Caco-2 (cell line): Measurements from ENCODE around the gene FGF14. TPM values are rescaled to one million over a fixed set of nuclear protein-coding genes. Genes with fewer than 3 reads are reported as not detected.

Experiments used
- BruUV-seq: library from RNA; stranded (reverse); fragments of 400-500 nt; replicated peaks from 2 replicates; lab custom pipeline; 2021; lab: Mats Ljungman, UMichigan
- CTCF ChIA-PET: fragments of 300-600 bp; sonication (Branson Sonifier 250); formaldehyde crosslinking; loops from one replicate; lab custom pipeline; 2022; ENCODE audit warnings: antibody characterized with exemption; lab: Charles Lee
- POLR2A ChIA-PET: fragments of 300-600 bp; sonication (Branson Sonifier 250); formaldehyde crosslinking; loops from one replicate; lab custom pipeline; 2022; ENCODE audit warnings: antibody characterized with exemption; lab: Charles Lee
- DNase-seq, 2 experiments: peaks; one replicate each; pipeline versions ENCODE4 v3.0.0 to v3.0.0-alpha.2; 2020 to 2022
- H3K27me3 ChIP-seq: replicated peaks from 2 replicates; pipeline ENCODE4 v1.6.0; 2011; ENCODE audit warnings: low read length; ENCODE audit not compliant: control insufficient read depth, insufficient read depth
- H3K36me3 ChIP-seq: 2 replicates; pipeline ENCODE4 v1.5.1; 2011; ENCODE audit warnings: low read length; ENCODE audit not compliant: control insufficient read depth, insufficient read depth
- H3K4me1 ChIP-seq: fragments of 250-450 bp; sonication (Bioruptor Pico); 2 replicates; pipeline ENCODE4 v1.5.1; 2020; ENCODE audit warnings: mild to moderate bottlenecking
- H3K4me3 ChIP-seq: 2 replicates; pipeline ENCODE4 v1.5.1; 2011; ENCODE audit warnings: low read depth, mild to moderate bottlenecking, control low read depth, low read length
- H3K9me3 ChIP-seq: fragments of 250-450 bp; sonication (Bioruptor Pico); 2 replicates; pipeline ENCODE4 v1.5.1; 2020; ENCODE audit warnings: mild to moderate bottlenecking, moderate library complexity
- H3K27ac Mint-ChIP-seq: one replicate; pipeline ENCODE4 v1.8.0; 2022; ENCODE audit warnings: mixed read lengths; ENCODE audit not compliant: unreplicated experiment
- H3K27me3 Mint-ChIP-seq: one replicate; pipeline ENCODE4 v1.8.0; 2022; ENCODE audit warnings: mixed read lengths; ENCODE audit not compliant: insufficient read depth, unreplicated experiment
- H3K36me3 Mint-ChIP-seq: one replicate; pipeline ENCODE4 v1.8.0; 2022; ENCODE audit warnings: mild to moderate bottlenecking, mixed read lengths; ENCODE audit not compliant: insufficient read depth, unreplicated experiment
- H3K4me1 Mint-ChIP-seq: one replicate; pipeline ENCODE4 v1.8.0; 2022; ENCODE audit warnings: low read depth, mixed read lengths; ENCODE audit not compliant: unreplicated experiment
- H3K4me3 Mint-ChIP-seq: one replicate; pipeline ENCODE4 v1.8.0; 2022; ENCODE audit warnings: mild to moderate bottlenecking, moderate library complexity, mixed read lengths; ENCODE audit not compliant: unreplicated experiment
- H3K9me3 Mint-ChIP-seq: one replicate; pipeline ENCODE4 v1.8.0; 2022; ENCODE audit warnings: mixed read lengths; ENCODE audit not compliant: unreplicated experiment
- CTCF ChIP-seq, 2 experiments: fragments of 200-600 bp in 1 of 2; IDR thresholded peaks; 1 replicate in 1 of 2; 2 replicates in 1 of 2; pipeline versions ENCODE4 v1.5.1 to v1.8.0; 2011 to 2022; ENCODE audit warnings: antibody characterized with exemption in 1 of 2, control low read depth in 1 of 2, inconsistent platforms in 1 of 2, low read depth in 1 of 2, low read length in 1 of 2, mild to moderate bottlenecking in 1 of 2, moderate library complexity in 1 of 2; ENCODE audit not compliant: insufficient read depth in 1 of 2, severe bottlenecking in 1 of 2, unreplicated experiment in 1 of 2
- intact Hi-C: fragments of 100-400 bp; cut with micrococcal nuclease; formaldehyde crosslinking; loops from one replicate; pipeline ENCODE4 v1.10.0; 2022; ENCODE audit not compliant: unreplicated experiment
- microRNA-seq: library from miRNA; unstranded; fragments of <30 nt; microRNA quantifications from one replicate; pipeline ENCODE4 v1.2.0, GENCODE V29; 2022
- total RNA-seq: library from RNA; stranded (reverse); gene quantifications from 2 replicates; pipeline ENCODE4 v1.2.3, GENCODE V29; 2022

FGF14 gene
- total RNA-seq, 1 experiment from 2014 or later, result not detected

- Mint-ChIP-seq H3K27ac (no peak overlapping the region), H3K4me1 (no peaks in the 10 kb centered on the region), H3K9me3 (no peaks in the 10 kb centered on the region), H3K4me3 (no peak overlapping the region), H3K27me3 (peaks cover 3% of the 10 kb centered on the region), H3K36me3 (no peaks in the 10 kb centered on the region)
- intact Hi-C loops, result no loop called here
- DNase-seq, result no peak
- ChIA-PET CTCF (no interaction called here), POLR2A (no interaction called here)
- no peak for TF ChIP-seq CTCF (IDR thresholded peaks at IDR 0.05; ENCODE audit: insufficient read depth in 1 of 2, low read depth in 1 of 2, low read length in 1 of 2, severe bottlenecking in 1 of 2, unreplicated experiment in 1 of 2)
- no peaks in the 10 kb centered on the region for H3K9me3 ChIP-seq
- H3K27me3 ChIP-seq, result no peaks in the 10 kb centered on the region
- H3K4me3 ChIP-seq, result no peak overlapping the region
- H3K36me3 ChIP-seq, result no peaks in the 10 kb centered on the region
- no TSS peak for BruUV-seq
- H3K4me1 ChIP-seq, result no peaks in the 10 kb centered on the region
These were observed 720.0 kb downstream of the FGF14 start for GRCh38 chr13:101681834-101682233.

DNA sequence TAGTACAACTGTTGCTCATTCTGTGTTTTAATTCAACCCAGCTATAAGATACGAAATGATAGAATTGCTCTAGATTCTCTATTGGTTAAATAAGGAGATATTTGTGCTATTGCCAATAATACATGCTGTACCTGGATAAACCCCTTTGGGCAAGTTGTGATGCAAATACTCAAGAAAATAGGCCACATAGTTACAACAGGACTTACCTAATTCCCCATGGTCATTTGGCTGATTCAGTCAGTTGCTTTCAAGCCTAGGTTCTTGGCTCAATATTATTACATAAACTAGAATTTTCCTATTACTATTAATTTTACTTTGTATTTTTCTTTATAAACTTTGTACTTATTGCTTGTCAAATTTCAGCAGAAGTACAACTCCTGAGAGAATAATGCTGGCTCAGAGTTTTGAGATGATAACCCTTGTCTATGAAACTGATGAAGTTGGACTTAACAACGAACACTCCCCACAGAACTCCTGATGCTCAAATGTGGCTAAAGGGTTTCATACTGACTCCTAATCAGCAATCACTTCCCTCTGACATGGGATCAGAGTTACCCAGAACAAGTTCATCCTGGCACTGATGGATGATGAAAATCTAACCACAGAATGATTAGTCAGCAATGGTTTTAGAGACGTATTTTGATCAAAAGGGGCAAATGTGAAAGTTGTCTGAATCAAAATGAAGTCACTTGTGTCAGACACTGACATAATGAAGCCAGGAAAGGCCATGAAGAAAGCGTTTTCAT is 728.3 kb downstream of the FGF14 start:
- ChIA-PET POLR2A (no interaction called here), CTCF (no interaction called here)
- BruUV-seq, result no TSS peak
- Mint-ChIP-seq H3K36me3 (no peaks in the 10 kb centered on the region), H3K4me1 (no peaks in the 10 kb centered on the region), H3K9me3 (no peaks in the 10 kb centered on the region), H3K27ac (no peak overlapping the region), H3K4me3 (no peak overlapping the region), H3K27me3 (no peaks in the 10 kb centered on the region)
- Histone ChIP-seq H3K9me3 (no peaks in the 10 kb centered on the region; the same call in 1 of the 2 replicates), H3K36me3 (no peaks in the 10 kb centered on the region), H3K27me3 (no peaks in the 10 kb centered on the region; the same call in 1 of the 2 replicates), H3K4me1 (no peaks in the 10 kb centered on the region), H3K4me3 (no peak overlapping the region)
- no peak for DNase-seq
- intact Hi-C loops, result no loop called here
- no peak for TF ChIP-seq CTCF (IDR thresholded peaks at IDR 0.05; ENCODE audit: insufficient read depth in 1 of 2, low read depth in 1 of 2, low read length in 1 of 2, severe bottlenecking in 1 of 2, unreplicated experiment in 1 of 2)

DNA sequence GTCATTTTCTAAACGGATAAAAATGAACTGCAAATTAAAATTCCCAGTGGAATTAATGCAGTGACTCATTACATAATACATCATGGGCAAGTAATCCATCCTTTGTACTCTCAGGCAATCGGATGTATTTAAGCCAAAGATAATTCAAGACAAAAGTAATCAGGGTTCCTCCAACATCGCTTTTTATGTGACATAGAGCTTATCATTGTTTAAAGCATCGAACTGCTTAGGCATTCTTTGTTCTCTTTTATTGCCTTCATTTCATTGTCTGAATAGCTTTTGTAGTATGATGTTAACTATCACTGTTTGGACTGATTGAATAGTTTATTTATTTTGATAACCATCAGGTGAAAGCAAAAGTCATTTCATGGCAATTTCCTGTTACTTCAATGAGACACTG is 740.0 kb downstream of the FGF14 start:
- Mint-ChIP-seq H3K27me3 (no peaks in the 10 kb centered on the region), H3K4me3 (no peak overlapping the region), H3K4me1 (no peaks in the 10 kb centered on the region), H3K27ac (no peak overlapping the region), H3K36me3 (no peaks in the 10 kb centered on the region), H3K9me3 (no peaks in the 10 kb centered on the region)
- intact Hi-C loops, result no loop called here
- DNase-seq, result no peak
- TF ChIP-seq CTCF (IDR thresholded peaks at IDR 0.05; ENCODE audit: insufficient read depth in 1 of 2, low read depth in 1 of 2, low read length in 1 of 2, severe bottlenecking in 1 of 2, unreplicated experiment in 1 of 2), result no peak
- Histone ChIP-seq H3K27me3 (no peaks in the 10 kb centered on the region), H3K9me3 (no peaks in the 10 kb centered on the region), H3K4me1 (no peaks in the 10 kb centered on the region), H3K36me3 (no peaks in the 10 kb centered on the region), H3K4me3 (no peak overlapping the region)
- ChIA-PET CTCF (no interaction called here), POLR2A (no interaction called here)
- BruUV-seq, result no TSS peak

Small RNA genes lying within 50 kb of the gene (microRNA-seq; reads per million reads assigned to microRNA genes)
- not detected for gene MIR2681
- not detected for gene MIR4705

Other genes with a start within 250 kb of the FGF14 start
- gene TPP2, start 194.9 kb upstream of the FGF14 start, total RNA-seq, result 58.9 and 64.3 TPM in 2 replicates